HL-60 (cell line): Measurements from ENCODE around the gene CDHR1.
"Not testable (repeated sequence)": the region's sequence is repeated elsewhere in the genome, so short reads cannot be mapped to it uniquely, and the experiment has no call there.

Experiments used
- DNase-seq, 2 experiments: peaks; one replicate each; pipeline ENCODE4 v3.0.0-alpha.2; 2010 to 2020; ENCODE audit warnings: low read depth in 1 of 2, low spot score in 1 of 2
- H3K27ac ChIP-seq: fragments of 250-450 bp; sonication (Bioruptor Pico); replicated peaks from 2 replicates; pipeline ENCODE4 v1.5.1; 2020; ENCODE audit warnings: mild to moderate bottlenecking, moderate library complexity
- H3K27me3 ChIP-seq: fragments of 250-450 bp; sonication (Bioruptor Pico); 2 replicates; pipeline ENCODE4 v1.5.1; 2021; ENCODE audit warnings: mild to moderate bottlenecking, moderate library complexity; ENCODE audit not compliant: insufficient read depth, poor library complexity, severe bottlenecking
- H3K4me3 ChIP-seq: replicated peaks from 2 replicates; pipeline ENCODE4 v1.5.1; 2011; ENCODE audit warnings: mild to moderate bottlenecking, control low read depth, low read length; ENCODE audit not compliant: insufficient read depth
- GABPA ChIP-seq: IDR thresholded peaks from 2 replicates; pipeline ENCODE4 v1.6.1; 2012; ENCODE audit warnings: low read depth
- POLR2AphosphoS5 ChIP-seq: IDR thresholded peaks from 2 replicates; pipeline ENCODE4 v1.6.1; 2012; ENCODE audit warnings: low read depth
- SPI1 ChIP-seq: IDR thresholded peaks from 2 replicates; pipeline ENCODE4 v1.6.1; 2012; ENCODE audit warnings: low read depth, mild to moderate bottlenecking, borderline replicate concordance
- TF ChIP-seq, protein P1 (sequence below): IDR thresholded peaks from 2 replicates; pipeline ENCODE4 v1.6.1; 2012; ENCODE audit warnings: low read depth; ENCODE audit not compliant: insufficient replicate concordance
- TF ChIP-seq, protein P2 (sequence below): IDR thresholded peaks from one replicate; pipeline ENCODE4 v1.5.1; 2011; ENCODE audit warnings: low read length, control low read depth, inconsistent platforms; ENCODE audit not compliant: insufficient read depth

CDHR1 gene

DNA sequence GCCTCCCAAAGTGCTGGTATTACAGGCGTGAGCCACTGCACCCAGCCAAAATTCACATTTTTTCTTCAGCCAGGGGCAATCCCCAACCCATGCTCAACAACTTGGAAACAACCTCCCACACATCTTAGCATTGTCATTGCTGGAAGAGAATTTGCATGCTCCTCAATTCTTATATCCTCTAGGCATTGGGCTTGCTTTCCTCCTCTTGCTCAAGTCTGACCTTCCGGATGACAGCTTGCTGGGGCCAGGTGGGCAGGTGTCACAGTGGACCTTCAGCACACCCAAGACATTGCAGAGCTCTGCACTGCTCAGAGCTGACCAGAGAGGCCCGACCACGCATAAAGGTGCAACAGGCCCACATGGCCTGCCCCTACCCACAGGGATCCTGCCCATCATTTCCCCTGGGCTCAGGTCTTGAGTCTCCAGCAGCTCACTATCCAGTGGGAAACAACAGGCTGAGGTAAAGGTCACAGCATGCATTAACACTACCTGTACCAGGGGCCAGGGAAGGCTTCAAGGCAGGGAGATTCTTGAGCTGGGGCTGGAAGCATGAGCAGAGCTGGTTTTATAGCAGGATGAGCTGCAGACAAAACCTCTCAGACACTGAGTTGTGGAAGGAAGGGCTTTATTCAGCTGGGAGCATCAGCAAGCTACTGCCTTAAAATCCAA, 27.6 kb upstream of the CDHR1 start:
- Histone ChIP-seq H3K27me3 (no peaks in the 10 kb centered on the region), H3K4me3 (no peak overlapping the region), H3K27ac (no peak overlapping the region)
- TF ChIP-seq POLR2AphosphoS5, result no peak
- TF ChIP-seq, protein P1, sequence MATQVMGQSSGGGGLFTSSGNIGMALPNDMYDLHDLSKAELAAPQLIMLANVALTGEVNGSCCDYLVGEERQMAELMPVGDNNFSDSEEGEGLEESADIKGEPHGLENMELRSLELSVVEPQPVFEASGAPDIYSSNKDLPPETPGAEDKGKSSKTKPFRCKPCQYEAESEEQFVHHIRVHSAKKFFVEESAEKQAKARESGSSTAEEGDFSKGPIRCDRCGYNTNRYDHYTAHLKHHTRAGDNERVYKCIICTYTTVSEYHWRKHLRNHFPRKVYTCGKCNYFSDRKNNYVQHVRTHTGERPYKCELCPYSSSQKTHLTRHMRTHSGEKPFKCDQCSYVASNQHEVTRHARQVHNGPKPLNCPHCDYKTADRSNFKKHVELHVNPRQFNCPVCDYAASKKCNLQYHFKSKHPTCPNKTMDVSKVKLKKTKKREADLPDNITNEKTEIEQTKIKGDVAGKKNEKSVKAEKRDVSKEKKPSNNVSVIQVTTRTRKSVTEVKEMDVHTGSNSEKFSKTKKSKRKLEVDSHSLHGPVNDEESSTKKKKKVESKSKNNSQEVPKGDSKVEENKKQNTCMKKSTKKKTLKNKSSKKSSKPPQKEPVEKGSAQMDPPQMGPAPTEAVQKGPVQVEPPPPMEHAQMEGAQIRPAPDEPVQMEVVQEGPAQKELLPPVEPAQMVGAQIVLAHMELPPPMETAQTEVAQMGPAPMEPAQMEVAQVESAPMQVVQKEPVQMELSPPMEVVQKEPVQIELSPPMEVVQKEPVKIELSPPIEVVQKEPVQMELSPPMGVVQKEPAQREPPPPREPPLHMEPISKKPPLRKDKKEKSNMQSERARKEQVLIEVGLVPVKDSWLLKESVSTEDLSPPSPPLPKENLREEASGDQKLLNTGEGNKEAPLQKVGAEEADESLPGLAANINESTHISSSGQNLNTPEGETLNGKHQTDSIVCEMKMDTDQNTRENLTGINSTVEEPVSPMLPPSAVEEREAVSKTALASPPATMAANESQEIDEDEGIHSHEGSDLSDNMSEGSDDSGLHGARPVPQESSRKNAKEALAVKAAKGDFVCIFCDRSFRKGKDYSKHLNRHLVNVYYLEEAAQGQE, result no peak
- DNase-seq, result no peak

DNA sequence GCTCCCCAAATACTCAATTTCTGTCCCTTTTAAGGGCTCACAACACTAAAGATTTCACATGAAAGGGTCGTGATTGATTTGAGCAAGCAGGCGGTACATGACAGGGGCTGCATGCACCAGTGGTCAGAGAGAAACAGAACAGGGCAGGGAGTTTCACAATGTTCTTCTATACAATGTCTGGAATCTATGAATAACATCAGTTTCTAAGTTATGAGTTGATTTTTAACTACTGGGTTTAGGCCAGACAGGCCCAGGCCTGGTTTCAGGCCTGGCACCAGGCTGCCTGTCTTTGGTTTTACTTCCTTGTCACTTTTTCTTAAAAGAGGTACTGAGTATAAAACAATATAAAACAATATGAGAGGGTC, 27.1 kb upstream of the CDHR1 start:
- H3K4me3 ChIP-seq, H3K27ac ChIP-seq, DNase-seq, H3K27me3 ChIP-seq: not testable (repeated sequence)

DNA sequence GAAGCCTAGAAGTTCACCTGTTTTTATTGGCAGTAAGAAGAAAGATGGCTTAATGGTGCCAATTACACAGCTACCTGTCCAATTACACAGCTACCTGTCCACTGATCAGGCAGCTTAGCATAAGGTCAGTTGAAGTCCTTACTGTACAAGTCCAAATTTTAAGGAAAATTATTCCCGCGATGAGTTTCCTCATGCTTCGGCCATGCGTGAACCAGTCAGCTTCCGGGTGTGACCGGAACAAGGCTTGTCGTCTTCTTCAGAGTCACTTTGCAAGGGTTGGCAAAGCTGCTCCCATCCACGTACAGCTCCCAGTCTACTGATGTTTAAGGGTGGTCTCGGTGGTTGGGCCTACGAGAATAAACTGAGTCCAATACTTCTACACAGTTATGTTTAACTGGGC, 26.0 kb upstream of the CDHR1 start:
- H3K4me3 ChIP-seq, H3K27me3 ChIP-seq, DNase-seq, H3K27ac ChIP-seq: not testable (repeated sequence)

DNA sequence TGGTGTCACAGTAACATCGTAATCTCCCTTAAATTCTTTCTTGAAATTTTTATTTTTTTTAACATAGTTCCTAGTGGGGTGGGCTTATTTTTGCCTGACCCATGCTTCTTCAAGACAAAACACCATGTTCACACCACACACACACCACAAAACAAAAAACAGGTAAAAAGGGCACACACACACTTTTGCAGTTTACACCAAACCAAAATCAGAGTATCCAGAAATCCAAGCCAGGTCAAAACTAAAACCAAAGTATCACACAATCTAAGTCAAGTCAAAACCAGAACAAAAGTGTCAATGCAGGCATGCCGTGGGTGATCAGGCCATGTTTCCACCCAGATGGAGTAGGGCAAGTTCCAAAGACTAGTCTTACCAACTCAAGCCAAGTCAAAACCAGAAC, 23.1 kb upstream of the CDHR1 start:
- not testable (repeated sequence) for H3K27ac ChIP-seq, H3K27me3 ChIP-seq, H3K4me3 ChIP-seq, DNase-seq

DNA sequence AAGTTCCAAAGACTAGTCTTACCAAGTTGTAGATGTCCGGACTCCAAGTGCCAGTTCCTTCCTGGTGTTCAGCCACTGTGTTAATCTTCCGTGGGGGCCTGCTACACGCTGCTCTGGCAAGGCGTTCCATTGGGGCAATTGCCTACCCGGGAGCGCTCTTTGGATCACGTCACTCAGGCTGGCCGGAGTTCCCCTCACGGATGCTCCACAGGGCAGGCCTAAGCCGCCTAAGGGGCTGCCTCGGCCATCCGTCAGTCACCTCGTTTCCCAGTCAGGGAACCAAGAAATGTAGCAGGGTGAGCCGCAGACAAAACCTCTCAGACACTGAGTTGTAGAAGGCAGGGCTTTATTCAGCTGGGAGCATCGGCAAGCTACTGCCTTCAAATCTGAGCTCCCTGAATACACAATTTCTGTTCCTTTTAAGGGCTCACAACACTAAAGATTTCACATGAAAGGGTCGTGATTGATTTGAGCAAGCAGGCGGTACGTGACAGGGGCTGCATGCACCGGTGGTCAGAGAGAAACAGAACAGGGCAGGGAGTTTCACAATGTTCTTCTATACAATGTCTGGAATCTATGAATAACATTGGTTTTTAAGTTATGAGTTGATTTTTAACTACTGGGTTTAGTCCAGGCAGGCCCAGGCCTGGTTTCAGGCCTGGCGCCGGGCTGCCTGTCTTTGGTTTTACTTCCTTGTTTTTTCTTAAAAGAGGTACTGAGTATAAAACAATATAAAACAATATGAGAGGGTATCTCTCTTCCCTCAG, 22.5 kb upstream of the CDHR1 start:
- H3K27ac ChIP-seq, H3K4me3 ChIP-seq, H3K27me3 ChIP-seq, DNase-seq: not testable (repeated sequence)

DNA sequence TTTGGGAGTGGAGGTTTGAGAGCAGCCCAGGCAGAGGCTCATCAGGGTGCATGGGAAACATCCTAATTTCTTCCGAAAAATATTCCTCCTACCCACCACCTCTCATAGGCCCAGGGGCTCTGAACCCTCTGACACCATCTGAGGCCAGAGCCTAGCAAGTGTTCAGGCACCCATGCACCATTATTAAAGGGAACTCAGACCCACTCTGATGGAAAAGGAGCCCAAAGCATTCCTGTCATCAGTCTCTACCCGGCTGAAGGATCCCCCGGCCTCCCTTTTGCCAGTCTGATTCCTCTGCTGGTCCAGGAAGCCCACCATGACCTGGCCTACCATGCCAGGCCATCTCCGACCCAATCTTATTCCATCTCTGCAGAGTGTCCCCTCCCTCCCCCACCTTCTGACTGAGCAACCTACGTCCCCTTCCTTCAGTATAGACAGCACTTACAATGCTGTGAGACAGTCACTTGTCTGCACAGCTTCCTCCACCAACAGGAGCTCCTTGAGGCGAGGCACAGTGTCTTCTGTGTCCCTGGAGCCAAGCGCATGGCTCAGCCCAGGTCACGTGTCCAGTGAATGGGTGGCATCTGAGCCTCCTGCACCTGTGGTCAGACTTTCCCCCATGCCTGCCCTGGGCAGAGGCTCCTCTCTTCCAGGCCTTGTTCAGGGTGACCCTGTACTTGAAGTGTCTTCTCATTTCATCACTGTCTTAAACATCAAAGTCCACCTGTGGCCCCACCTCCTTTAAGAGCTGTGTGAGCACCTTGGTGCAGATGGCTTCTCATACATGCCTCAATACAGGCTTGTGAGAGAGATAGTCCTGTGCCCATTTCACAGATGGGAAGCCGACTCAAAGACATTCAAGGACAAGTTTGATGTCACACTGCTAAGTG, 21.6 kb upstream of the CDHR1 start:
- no peak overlapping the region for H3K4me3 ChIP-seq
- H3K27ac ChIP-seq, result no peak overlapping the region
- H3K27me3 ChIP-seq, result no peaks in the 10 kb centered on the region
- TF ChIP-seq GABPA, result no peak
- TF ChIP-seq, protein P1, result no peak
- no peak for TF ChIP-seq POLR2AphosphoS5
- no peak for TF ChIP-seq SPI1
- TF ChIP-seq, protein P2, sequence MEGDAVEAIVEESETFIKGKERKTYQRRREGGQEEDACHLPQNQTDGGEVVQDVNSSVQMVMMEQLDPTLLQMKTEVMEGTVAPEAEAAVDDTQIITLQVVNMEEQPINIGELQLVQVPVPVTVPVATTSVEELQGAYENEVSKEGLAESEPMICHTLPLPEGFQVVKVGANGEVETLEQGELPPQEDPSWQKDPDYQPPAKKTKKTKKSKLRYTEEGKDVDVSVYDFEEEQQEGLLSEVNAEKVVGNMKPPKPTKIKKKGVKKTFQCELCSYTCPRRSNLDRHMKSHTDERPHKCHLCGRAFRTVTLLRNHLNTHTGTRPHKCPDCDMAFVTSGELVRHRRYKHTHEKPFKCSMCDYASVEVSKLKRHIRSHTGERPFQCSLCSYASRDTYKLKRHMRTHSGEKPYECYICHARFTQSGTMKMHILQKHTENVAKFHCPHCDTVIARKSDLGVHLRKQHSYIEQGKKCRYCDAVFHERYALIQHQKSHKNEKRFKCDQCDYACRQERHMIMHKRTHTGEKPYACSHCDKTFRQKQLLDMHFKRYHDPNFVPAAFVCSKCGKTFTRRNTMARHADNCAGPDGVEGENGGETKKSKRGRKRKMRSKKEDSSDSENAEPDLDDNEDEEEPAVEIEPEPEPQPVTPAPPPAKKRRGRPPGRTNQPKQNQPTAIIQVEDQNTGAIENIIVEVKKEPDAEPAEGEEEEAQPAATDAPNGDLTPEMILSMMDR, result no peak
- DNase-seq, result no peak
